Chondrocyte (in vitro differentiated cells): ENCODE results near the gene PFDN4. TPM values are rescaled to one million over a fixed set of nuclear protein-coding genes. Genes with fewer than 3 reads are reported as not detected.
A peak's percentile ranks its signal among the peaks of the same experiment; 100 is the strongest.

Source experiments
- DNase-seq: peaks from one replicate; pipeline ENCODE4 v3.0.0; 2021; ENCODE audit warnings: mixed read lengths, low spot score
- H3K27ac Mint-ChIP-seq: one replicate; pipeline ENCODE4 v1.8.0; 2021; ENCODE audit warnings: mild to moderate bottlenecking, moderate library complexity, mixed read lengths; ENCODE audit not compliant: unreplicated experiment
- H3K27me3 Mint-ChIP-seq: 2 replicates; pipeline ENCODE4 v1.8.0; 2021; ENCODE audit warnings: low read depth, mixed read lengths
- H3K36me3 Mint-ChIP-seq: 2 replicates; pipeline ENCODE4 v1.8.0; 2021; ENCODE audit warnings: low read depth, mixed read lengths
- H3K4me1 Mint-ChIP-seq: 2 replicates; pipeline ENCODE4 v1.8.0; 2021; ENCODE audit warnings: low read depth, mild to moderate bottlenecking, mixed read lengths
- H3K4me3 Mint-ChIP-seq: one replicate; pipeline ENCODE4 v1.8.0; 2021; ENCODE audit warnings: mild to moderate bottlenecking, moderate library complexity, mixed read lengths; ENCODE audit not compliant: unreplicated experiment
- H3K9me3 Mint-ChIP-seq: 2 replicates; pipeline ENCODE4 v1.8.0; 2021; ENCODE audit warnings: low read depth, mixed read lengths
- CTCF ChIP-seq: fragments of 200-600 bp; sonication (generic); IDR thresholded peaks from 2 replicates; pipeline ENCODE4 v1.5.0; 2021; ENCODE audit warnings: antibody characterized with exemption, mild to moderate bottlenecking, moderate library complexity
- total RNA-seq: library from RNA; stranded (reverse); gene quantifications from 3 replicates; pipeline ENCODE4 v1.2.1, GENCODE V29; 2021

Gene PFDN4
- total RNA-seq, 1 donor from 2014 or later: 18.6 TPM

GRCh38 chr20:54174457-54175175 lies 33.3 kb upstream of the PFDN4 start:
- H3K4me3 Mint-ChIP-seq: peak overlapping the region; percentile 54
- peaks cover 23% of the 10 kb centered on the region for H3K4me1 Mint-ChIP-seq
- H3K36me3 Mint-ChIP-seq: peaks cover 1% of the 10 kb centered on the region
- no peak for DNase-seq
- peaks cover 59% of the 10 kb centered on the region for H3K27me3 Mint-ChIP-seq
- no peaks in the 10 kb centered on the region for H3K9me3 Mint-ChIP-seq
- no peak overlapping the region for H3K27ac Mint-ChIP-seq
- TF ChIP-seq CTCF: no peak

GRCh38 chr20:54176610-54177009 lies 31.3 kb upstream of the PFDN4 start:
- TF ChIP-seq CTCF: no peak
- Mint-ChIP-seq H3K4me3 (no peak overlapping the region), H3K4me1 (peaks cover 23% of the 10 kb centered on the region), H3K36me3 (peaks cover 1% of the 10 kb centered on the region), H3K27me3 (peaks cover 51% of the 10 kb centered on the region), H3K27ac (no peak overlapping the region), H3K9me3 (no peaks in the 10 kb centered on the region)
- no peak for DNase-seq

GRCh38 chr20:54177378-54177777 lies 30.5 kb upstream of the PFDN4 start:
- no peak for DNase-seq
- no peak overlapping the region for H3K27ac Mint-ChIP-seq
- no peak for TF ChIP-seq CTCF
- peaks cover 23% of the 10 kb centered on the region for H3K4me1 Mint-ChIP-seq
- H3K4me3 Mint-ChIP-seq: no peak overlapping the region
- H3K36me3 Mint-ChIP-seq: peaks cover 1% of the 10 kb centered on the region
- H3K9me3 Mint-ChIP-seq: no peaks in the 10 kb centered on the region
- H3K27me3 Mint-ChIP-seq: peaks cover 45% of the 10 kb centered on the region

- no peak overlapping the region for H3K4me3 Mint-ChIP-seq
- peaks cover 1% of the 10 kb centered on the region for H3K36me3 Mint-ChIP-seq
- H3K4me1 Mint-ChIP-seq: peaks cover 15% of the 10 kb centered on the region
- H3K9me3 Mint-ChIP-seq: no peaks in the 10 kb centered on the region
- DNase-seq: no peak
- TF ChIP-seq CTCF: no peak
- H3K27me3 Mint-ChIP-seq: peaks cover 46% of the 10 kb centered on the region
- no peak overlapping the region for H3K27ac Mint-ChIP-seq
Observed at GRCh38 chr20:54178256-54178655, 29.6 kb upstream of the PFDN4 start.

GRCh38 chr20:54179946-54180345 lies 27.9 kb upstream of the PFDN4 start:
- H3K4me3 Mint-ChIP-seq: no peak overlapping the region
- DNase-seq: no peak
- H3K27ac Mint-ChIP-seq: no peak overlapping the region
- peaks cover 1% of the 10 kb centered on the region for H3K36me3 Mint-ChIP-seq
- peaks cover under 1% of the 10 kb centered on the region for H3K4me1 Mint-ChIP-seq
- peaks cover 41% of the 10 kb centered on the region for H3K27me3 Mint-ChIP-seq
- no peak for TF ChIP-seq CTCF
- no peaks in the 10 kb centered on the region for H3K9me3 Mint-ChIP-seq
